ENCODE data around the gene CASR.

CASR gene

GRCh38 chr3:122208579-122208978, 25.1 kb downstream of the CASR start:
- Histone ChIP-seq H3K9me3 (replicated peaks in 1 of 11) (peaks cover 0 to 7% (median 0%) of the 10 kb centered on the region in 11 experiments; a peak in 4 of 22 replicates), H3K9ac (no peak overlapping the region), H3K4me2 (no peak overlapping the region), H3K27ac (no peak overlapping the region), H3K27me3 (no peaks in the 10 kb centered on the region), H4K20me1 (no peaks in the 10 kb centered on the region), H3K36me3 (no peaks in the 10 kb centered on the region), H3K4me1 (no peaks in the 10 kb centered on the region; a peak in 1 of 20 replicates), H3K4me3 (no peak overlapping the region)
- TF ChIP-seq Cebpa-rat (IDR thresholded peaks at IDR 0.05), result no peak

- no peak overlapping the region for H3K4me2 ChIP-seq
- no peaks in the 10 kb centered on the region for H4K20me1 ChIP-seq
- H3K9me3 ChIP-seq (replicated peaks in 1 of 11), result peaks cover 0 to 7% (median 0%) of the 10 kb centered on the region in 11 experiments; a peak in 2 of 22 replicates
- H3K4me3 ChIP-seq, result no peak overlapping the region
- H3K27me3 ChIP-seq, result no peaks in the 10 kb centered on the region
- H3K9ac ChIP-seq, result no peak overlapping the region
- no peak for TF ChIP-seq Cebpa-rat (IDR thresholded peaks at IDR 0.05)
- H3K4me1 ChIP-seq, result no peaks in the 10 kb centered on the region
- H3K27ac ChIP-seq, result no peak overlapping the region
- H3K36me3 ChIP-seq, result no peaks in the 10 kb centered on the region
These were observed 30.2 kb downstream of the CASR start for GRCh38 chr3:122213650-122214049.

- Histone ChIP-seq H3K27ac (no peak overlapping the region), H3K4me2 (no peak overlapping the region), H3K9me3 (replicated peaks in 1 of 11) (no peaks in the 10 kb centered on the region), H3K4me1 (no peaks in the 10 kb centered on the region), H3K27me3 (no peaks in the 10 kb centered on the region), H3K36me3 (no peaks in the 10 kb centered on the region), H3K4me3 (no peak overlapping the region), H4K20me1 (no peaks in the 10 kb centered on the region), H3K9ac (no peak overlapping the region)
- TF ChIP-seq Cebpa-rat (IDR thresholded peaks at IDR 0.05), result no peak
These were observed 31.2 kb downstream of the CASR start for GRCh38 chr3:122214711-122215110.

DNA sequence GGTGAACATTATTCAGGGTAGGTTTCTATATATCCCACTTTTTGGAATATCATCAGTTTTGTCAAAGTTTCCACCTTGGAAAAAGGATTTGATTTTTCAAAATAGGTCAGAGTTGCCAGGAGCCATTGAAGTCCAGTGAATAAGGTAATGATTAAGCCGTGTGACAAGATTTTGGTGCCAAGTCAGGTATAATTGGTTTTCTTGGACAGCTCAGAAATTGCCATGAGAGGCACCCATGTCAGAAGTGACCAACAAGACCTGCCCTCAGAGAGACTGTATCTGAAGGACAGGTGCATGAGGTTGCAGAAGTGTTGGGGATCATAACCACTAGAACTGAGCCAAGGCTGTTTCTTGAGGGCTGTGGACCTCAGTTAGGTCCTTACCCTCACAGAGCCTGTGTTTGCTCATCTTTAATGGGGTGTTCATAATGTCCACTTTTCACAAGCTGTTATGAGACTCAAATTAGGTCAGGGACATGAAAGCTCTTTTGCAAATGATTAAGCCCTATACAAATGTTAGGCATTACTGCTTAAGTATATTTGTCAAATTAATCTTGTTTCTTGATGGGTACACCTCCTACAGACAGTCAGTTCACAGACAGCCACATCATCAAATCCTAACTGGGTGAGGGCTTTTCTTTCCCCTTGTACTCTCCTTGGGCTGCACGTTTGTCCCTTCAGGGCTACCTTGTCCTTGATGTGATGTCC, 32.3 kb downstream of the CASR start:
- no peaks in the 10 kb centered on the region for H4K20me1 ChIP-seq
- H3K4me2 ChIP-seq, result no peak overlapping the region
- no peaks in the 10 kb centered on the region for H3K36me3 ChIP-seq
- no peak overlapping the region for H3K27ac ChIP-seq
- no peaks in the 10 kb centered on the region for H3K27me3 ChIP-seq
- TF ChIP-seq Cebpa-rat (IDR thresholded peaks at IDR 0.05), result no peak
- H3K9ac ChIP-seq, result no peak overlapping the region
- H3K9me3 ChIP-seq (replicated peaks in 1 of 11), result no peaks in the 10 kb centered on the region
- no peaks in the 10 kb centered on the region for H3K4me1 ChIP-seq
- H3K4me3 ChIP-seq, result no peak overlapping the region

GRCh38 chr3:122217901-122218300, 34.4 kb downstream of the CASR start:
- no peak for TF ChIP-seq Cebpa-rat (IDR thresholded peaks at IDR 0.05)
- no peak overlapping the region for H3K27ac ChIP-seq
- H3K9me3 ChIP-seq (replicated peaks in 1 of 11), result peaks cover 0 to under 1% (median 0%) of the 10 kb centered on the region in 11 experiments; a peak in 1 of 22 replicates
- H3K27me3 ChIP-seq, result no peaks in the 10 kb centered on the region
- no peaks in the 10 kb centered on the region for H3K36me3 ChIP-seq
- no peak overlapping the region for H3K4me3 ChIP-seq
- H3K4me2 ChIP-seq, result no peak overlapping the region
- no peak overlapping the region for H3K9ac ChIP-seq
- H3K4me1 ChIP-seq, result no peaks in the 10 kb centered on the region
- no peaks in the 10 kb centered on the region for H4K20me1 ChIP-seq

- no peak overlapping the region for H3K27ac ChIP-seq
These were observed 35.9 kb downstream of the CASR start for GRCh38 chr3:122219242-122219872.

GRCh38 chr3:122227036-122227781, 43.7 kb downstream of the CASR start:
- no peaks in the 10 kb centered on the region for H3K27me3 ChIP-seq
- peaks cover 0 to 7% (median 2%) of the 10 kb centered on the region in 10 experiments; a peak in 14 of 20 replicates for H3K4me1 ChIP-seq
- H3K27ac ChIP-seq, result no peak overlapping the region
- no peaks in the 10 kb centered on the region for H3K36me3 ChIP-seq
- H3K9me3 ChIP-seq (replicated peaks in 1 of 11), result peaks cover 0 to 27% (median 8%) of the 10 kb centered on the region in 11 experiments; a peak in 10 of 22 replicates
- no peak overlapping the region for H3K9ac ChIP-seq
- no peak for TF ChIP-seq Cebpa-rat (IDR thresholded peaks at IDR 0.05)
- no peak overlapping the region for H3K4me3 ChIP-seq
- H3K4me2 ChIP-seq, result no peak overlapping the region
- H4K20me1 ChIP-seq, result no peaks in the 10 kb centered on the region

More at GRCh38 chr3:122219242-122219872, 35.9 kb downstream of the CASR start:
- Histone ChIP-seq H3K4me1 (no peaks in the 10 kb centered on the region), H3K4me2 (no peak overlapping the region), H3K36me3 (no peaks in the 10 kb centered on the region), H3K4me3 (no peak overlapping the region), H3K27me3 (no peaks in the 10 kb centered on the region), H3K9me3 (replicated peaks in 1 of 11) (peaks cover 0 to 13% (median 6%) of the 10 kb centered on the region in 11 experiments; a peak in 7 of 22 replicates), H3K9ac (no peak overlapping the region), H4K20me1 (no peaks in the 10 kb centered on the region)
- TF ChIP-seq Cebpa-rat (IDR thresholded peaks at IDR 0.05), result no peak

GRCh38 chr3:122230174-122230573, 46.7 kb downstream of the CASR start:
- H3K27ac ChIP-seq, result no peak overlapping the region
- H3K36me3 ChIP-seq, result no peaks in the 10 kb centered on the region
- no peak overlapping the region for H3K4me2 ChIP-seq
- H3K27me3 ChIP-seq, result no peaks in the 10 kb centered on the region
- no peak overlapping the region for H3K9ac ChIP-seq
- H4K20me1 ChIP-seq, result no peaks in the 10 kb centered on the region
- no peak for TF ChIP-seq Cebpa-rat (IDR thresholded peaks at IDR 0.05)
- peaks cover 19 to 32% (median 25%) of the 10 kb centered on the region in 10 experiments for H3K4me1 ChIP-seq
- peaks cover 0 to 15% (median 5%) of the 10 kb centered on the region in 11 experiments; a peak in 4 of 22 replicates for H3K9me3 ChIP-seq (replicated peaks in 1 of 11)
- no peak overlapping the region for H3K4me3 ChIP-seq

- no peaks in the 10 kb centered on the region for H3K36me3 ChIP-seq
- TF ChIP-seq Cebpa-rat (IDR thresholded peaks at IDR 0.05), result no peak
- no peaks in the 10 kb centered on the region for H3K27me3 ChIP-seq
- H3K4me1 ChIP-seq, result peaks cover 19 to 32% (median 26%) of the 10 kb centered on the region in 10 experiments
- peaks cover 0 to 9% (median 0%) of the 10 kb centered on the region in 11 experiments; a peak in 2 of 22 replicates for H3K9me3 ChIP-seq (replicated peaks in 1 of 11)
- no peak overlapping the region for H3K9ac ChIP-seq
- no peak overlapping the region for H3K4me3 ChIP-seq
- H3K4me2 ChIP-seq, result peak overlapping the region in 5 of 11 experiments; percentile 69 to 90 (median 85); a peak in 7 of 22 replicates
- no peaks in the 10 kb centered on the region for H4K20me1 ChIP-seq
- H3K27ac ChIP-seq, result peak overlapping the region in 1 of 11 experiments; percentile 77; a peak in 2 of 22 replicates
These were observed 48.1 kb downstream of the CASR start for GRCh38 chr3:122231465-122232157.
